ENCODE measurements around the gene TMEM260.

DNA sequence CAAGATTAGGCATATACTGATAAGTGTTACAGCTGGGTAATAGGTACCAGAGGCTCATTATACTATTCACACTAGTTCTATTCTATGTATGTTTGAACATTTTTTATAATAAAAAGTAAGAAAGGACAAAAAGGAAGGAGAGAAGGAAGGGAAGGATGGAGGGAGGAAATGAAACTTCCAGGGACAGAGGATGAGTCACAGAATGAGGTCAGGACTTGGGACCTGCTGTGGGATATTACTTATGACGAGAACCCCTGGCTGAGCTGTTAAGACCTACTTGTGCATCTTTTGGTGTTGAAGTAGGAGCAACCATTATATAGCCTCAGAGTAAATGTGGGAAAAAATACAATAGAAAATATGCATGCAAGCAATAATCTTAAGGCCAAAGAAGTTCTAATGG, 16.7 kb upstream of the TMEM260 start:
- TF ChIP-seq, protein P1, sequence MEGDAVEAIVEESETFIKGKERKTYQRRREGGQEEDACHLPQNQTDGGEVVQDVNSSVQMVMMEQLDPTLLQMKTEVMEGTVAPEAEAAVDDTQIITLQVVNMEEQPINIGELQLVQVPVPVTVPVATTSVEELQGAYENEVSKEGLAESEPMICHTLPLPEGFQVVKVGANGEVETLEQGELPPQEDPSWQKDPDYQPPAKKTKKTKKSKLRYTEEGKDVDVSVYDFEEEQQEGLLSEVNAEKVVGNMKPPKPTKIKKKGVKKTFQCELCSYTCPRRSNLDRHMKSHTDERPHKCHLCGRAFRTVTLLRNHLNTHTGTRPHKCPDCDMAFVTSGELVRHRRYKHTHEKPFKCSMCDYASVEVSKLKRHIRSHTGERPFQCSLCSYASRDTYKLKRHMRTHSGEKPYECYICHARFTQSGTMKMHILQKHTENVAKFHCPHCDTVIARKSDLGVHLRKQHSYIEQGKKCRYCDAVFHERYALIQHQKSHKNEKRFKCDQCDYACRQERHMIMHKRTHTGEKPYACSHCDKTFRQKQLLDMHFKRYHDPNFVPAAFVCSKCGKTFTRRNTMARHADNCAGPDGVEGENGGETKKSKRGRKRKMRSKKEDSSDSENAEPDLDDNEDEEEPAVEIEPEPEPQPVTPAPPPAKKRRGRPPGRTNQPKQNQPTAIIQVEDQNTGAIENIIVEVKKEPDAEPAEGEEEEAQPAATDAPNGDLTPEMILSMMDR (IDR thresholded peaks at IDR 0.05; ENCODE audit: poor library complexity): no peak
- TF ChIP-seq EZH2 (IDR thresholded peaks at IDR 0.05; ENCODE audit: borderline replicate concordance): no peak
- TF ChIP-seq EZH2phosphoT487 (IDR thresholded peaks at IDR 0.05; ENCODE audit: low read depth, severe bottlenecking, unreplicated experiment): no peak

All from hepatocyte (in vitro differentiated cells).